HG02970 (cell line): Measurements from ENCODE around the gene TUBD1.

Experiments used
- ATAC-seq: cut with Tn5 transposase; IDR thresholded peaks from one replicate; pipeline ENCODE4 v1.9.1; 2021; ENCODE audit warnings: mild to moderate bottlenecking, moderate library complexity, moderate number of reproducible peaks; ENCODE audit not compliant: unreplicated experiment, low FRiP score

TUBD1 gene

DNA sequence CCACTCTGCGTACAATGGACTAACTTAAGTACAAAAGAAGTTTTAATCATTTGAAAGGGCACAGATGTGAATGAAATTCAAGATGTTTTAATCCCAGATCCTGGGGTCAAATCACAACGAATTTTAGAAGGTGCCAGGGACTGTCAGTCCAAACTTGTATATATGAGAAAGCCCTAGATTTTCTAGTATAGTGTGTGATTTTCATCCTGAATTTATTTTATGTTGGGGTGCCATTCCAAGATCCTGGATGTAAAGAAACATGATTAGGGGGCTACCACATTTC, 64.3 kb downstream of the TUBD1 start:
- no peak for ATAC-seq

DNA sequence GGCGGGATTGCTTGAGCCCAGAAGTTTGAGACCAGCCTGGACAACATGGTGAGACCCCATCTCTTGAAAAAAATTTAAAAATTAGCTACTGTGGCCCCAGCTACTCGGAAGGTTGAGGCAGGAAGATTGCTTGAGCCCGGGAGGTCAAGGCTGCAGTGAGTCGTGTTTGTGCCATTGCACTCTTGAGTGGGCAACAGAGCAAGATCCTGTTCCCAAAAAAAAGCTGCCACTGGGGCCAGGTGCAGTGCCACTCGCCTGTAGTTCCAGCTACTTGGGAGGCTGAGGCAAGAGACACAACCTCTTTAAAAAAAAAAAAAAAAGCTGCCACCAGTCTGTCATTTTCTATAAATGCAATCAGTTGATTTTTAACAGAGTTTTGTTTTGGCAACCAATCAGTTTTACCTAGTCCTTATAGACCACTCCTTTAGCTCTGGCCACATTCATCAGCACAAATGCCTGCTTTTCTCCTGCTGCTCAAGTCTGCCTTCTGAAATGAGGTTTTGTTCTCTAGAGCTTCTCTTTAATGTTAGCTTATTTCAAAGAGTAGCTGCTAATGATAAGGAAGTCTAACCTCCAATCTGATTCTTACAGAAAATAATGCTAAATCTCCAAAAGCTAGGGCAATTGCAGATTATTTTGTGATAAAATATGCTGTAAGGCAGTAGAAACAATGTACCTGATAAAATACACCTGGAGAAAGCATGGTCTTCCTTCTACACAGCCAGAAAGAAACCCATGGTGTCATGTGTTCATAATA, 64.8 kb downstream of the TUBD1 start:
- no peak for ATAC-seq

DNA sequence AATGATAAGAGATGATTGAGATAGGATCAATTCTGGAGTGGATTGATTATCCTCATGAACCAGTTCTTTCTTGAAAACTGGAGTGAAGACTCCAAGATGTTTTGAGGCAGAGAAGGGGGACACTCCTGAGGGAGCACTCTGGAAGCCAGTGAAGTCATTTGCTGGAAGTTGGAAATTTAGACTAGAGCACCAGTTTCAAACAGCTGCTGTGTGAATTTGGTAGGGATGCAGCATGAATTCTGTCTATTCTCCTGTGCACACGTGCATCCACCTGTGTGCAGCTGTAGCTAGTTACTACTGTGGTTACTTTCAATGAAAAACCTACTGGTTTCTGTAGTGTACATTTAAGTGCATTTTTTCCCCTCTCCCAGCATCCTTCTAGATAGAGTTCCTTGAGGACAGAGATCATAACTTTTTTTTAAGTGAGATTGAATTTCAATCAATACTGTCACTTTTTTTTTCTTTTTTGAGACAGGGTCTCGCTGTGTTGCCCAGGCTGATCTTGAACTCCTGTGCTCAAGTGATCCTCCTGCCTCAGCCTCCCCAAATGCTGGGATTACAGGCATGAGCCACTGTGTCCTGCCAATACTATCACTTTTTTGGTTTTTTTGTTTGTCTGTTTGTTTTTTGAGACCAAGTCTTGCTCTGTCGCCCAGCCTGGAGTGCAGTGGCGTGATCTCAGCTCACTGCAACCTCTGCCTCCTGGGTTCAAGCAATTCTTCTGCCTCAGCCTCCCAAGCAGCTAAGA, 65.9 kb downstream of the TUBD1 start:
- ATAC-seq: no peak

DNA sequence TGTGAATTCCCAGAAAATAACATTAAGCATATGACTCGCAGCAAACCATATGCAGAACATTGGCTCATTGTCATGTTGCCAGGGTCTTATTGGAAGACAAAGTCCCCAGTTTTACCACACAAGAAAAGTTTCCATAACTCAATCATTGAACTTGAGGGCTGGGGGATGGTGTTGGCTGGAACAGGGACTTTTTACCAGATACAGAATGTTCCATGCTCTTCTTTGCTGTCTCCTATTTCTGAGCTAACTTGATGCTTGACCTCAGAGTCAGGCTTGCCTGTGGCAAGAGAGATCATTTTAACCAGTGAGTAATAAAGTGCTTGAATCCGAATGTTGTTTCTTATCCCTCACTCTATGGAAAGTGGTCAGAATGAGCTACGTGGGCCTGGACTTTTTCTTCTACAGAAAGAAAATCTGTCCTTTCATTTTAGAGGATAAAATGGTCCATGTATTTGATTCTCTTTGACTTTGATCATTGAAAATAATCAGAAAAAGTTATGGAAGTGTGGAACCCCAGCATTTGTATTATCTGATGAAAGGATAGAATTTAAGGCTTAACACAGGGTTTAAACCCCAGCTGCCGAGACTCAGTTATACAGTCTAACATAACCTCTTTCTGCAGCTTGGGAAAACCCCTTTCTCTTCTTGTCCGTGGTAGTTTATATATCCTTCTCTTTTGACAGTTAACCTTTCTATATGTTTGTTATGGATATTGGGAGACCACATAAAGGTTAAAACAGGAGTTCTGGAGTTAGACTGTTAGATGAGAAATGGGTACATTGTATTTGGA, 67.0 kb downstream of the TUBD1 start:
- ATAC-seq: no peak

DNA sequence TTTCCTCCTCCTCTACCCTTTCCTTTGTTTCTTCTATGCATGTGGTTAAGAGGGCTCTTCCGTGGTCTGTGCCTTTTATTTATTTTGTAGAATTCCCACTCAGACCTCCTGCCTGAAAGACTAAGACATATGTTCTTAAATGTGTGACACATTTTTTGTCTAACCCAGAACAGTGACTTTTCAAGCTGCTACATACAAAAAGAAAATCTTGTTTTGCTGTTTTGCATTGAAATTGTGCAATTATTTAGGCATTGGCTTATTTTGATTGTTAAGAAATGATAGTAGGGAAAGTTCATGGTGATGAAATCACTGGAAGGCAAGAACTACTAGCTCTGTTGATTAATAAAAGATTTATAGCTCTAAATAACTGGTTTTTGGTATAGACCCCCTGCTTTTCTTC, 76.8 kb downstream of the TUBD1 start:
- ATAC-seq: no peak

DNA sequence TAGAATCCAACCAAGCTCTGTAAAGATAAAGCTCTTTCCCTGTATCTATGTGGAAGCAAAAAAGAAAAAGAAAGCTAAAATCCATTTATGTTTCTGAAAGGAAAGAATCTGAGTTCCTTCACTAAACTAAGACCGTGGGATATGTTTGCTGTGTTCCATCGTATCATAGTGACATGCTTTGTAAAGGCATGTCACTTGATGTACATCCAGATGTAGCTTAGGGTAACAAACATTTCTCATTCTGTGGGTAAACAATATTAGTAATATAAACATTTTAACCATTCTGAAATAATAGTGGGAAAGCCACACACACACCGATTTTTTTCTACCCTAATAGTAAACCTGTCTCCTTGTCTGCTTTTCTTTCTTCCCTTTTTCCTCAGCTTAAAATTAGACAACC, 78.1 kb downstream of the TUBD1 start:
- ATAC-seq: no peak

DNA sequence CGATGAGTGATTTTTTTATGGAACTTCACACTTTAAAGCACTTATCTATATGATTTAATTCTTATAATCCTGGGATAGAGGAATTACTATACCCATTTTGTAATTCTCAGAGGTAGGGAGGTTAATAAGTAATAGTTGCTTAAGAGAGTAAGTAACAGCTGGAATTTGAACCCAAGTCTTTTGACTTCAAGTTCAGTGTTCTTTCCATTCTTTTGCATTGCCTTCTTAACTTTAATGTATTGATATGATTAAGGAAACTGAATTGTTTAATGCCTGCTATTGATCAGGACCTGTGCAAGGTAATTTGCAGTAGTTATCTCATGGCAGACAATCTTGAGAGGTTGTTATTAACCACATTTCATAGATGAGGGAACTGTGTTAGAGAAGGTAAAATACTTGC, 78.5 kb downstream of the TUBD1 start:
- no peak for ATAC-seq

DNA sequence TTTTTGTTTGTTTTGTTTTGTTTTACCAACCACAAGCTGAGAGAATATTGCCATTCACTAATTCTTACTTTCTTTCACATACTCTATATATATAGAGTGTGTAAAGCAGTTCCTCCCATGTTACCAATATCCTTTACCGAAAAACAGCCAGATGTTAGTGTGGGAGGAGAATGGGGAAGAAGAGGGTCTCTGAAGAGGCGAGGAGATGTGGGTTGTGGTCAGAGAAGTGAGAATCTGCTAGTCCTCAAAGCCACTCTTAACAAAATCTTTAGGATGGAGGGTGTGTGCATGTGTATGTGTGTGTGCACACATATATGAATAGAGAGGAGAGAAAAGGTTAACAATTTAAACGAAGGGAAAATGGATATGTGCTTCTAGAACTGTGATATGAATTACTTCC, 80.6 kb downstream of the TUBD1 start:
- no peak for ATAC-seq

DNA sequence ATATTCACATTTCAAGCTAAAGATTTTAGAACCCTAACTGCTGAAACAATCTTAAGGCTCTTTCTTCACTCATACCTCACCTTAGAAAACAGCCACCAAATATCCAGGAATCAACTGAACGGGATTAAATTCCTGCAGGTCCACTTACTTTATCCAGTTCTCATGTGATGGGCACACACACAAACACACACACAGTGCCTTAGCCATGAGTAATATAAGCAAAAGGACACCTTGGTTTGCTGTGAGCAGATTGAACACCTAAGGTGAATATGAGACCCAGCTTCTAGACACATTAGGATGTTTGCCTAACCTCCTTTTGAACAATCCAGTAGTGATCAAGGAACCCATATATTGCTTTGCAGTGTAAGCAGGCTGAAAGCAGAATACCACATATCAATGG, 81.5 kb downstream of the TUBD1 start:
- ATAC-seq: no peak

DNA sequence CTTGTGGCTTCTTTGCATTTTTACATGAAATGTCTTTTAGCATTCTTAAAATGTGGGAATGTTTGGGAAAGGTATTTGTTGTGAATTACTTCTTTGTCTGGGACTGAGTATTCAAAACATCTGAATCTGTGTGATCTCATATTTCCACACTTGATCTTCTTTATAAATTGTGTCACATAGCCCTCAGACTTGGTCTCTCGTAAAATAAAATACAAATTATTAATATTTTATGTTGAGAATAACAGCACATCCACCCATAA, 81.9 kb downstream of the TUBD1 start:
- no peak for ATAC-seq
